ENCODE measurements around the gene SLC4A3.

SLC4A3 gene

GRCh38 chr2:219661197-219661954 lies 33.9 kb downstream of the SLC4A3 start:
- Histone ChIP-seq H4K20me1 (ENCODE audit: insufficient read depth, low read length) (no peaks in the 10 kb centered on the region), H3K9ac (ENCODE audit: low read depth, low read length) (no peak overlapping the region), H3K27ac (ENCODE audit: low read length) (no peak overlapping the region), H3K79me2 (ENCODE audit: insufficient read depth, low read length) (no peaks in the 10 kb centered on the region), H3K27me3 (ENCODE audit: insufficient read depth, low read length, poor library complexity) (peaks cover 1% of the 10 kb centered on the region), H3K4me2 (ENCODE audit: insufficient read depth, low read length) (no peak overlapping the region), H3K9me3 (ENCODE audit: insufficient read depth, low read length, severe bottlenecking) (no peaks in the 10 kb centered on the region), H3K4me1 (ENCODE audit: insufficient read depth, low read length) (no peaks in the 10 kb centered on the region), H3K4me3 (ENCODE audit: low read depth in 1 of 2, low read length in 2 of 2) (no peak overlapping the region), H2AFZ (ENCODE audit: low read depth, low read length) (no peak overlapping the region), H3K36me3 (ENCODE audit: insufficient read depth, low read length) (no peaks in the 10 kb centered on the region)
- TF ChIP-seq EZH2 (IDR thresholded peaks at IDR 0.05; ENCODE audit: borderline replicate concordance, low read depth, low read length, severe bottlenecking), result no peak
- TF ChIP-seq, protein P1, sequence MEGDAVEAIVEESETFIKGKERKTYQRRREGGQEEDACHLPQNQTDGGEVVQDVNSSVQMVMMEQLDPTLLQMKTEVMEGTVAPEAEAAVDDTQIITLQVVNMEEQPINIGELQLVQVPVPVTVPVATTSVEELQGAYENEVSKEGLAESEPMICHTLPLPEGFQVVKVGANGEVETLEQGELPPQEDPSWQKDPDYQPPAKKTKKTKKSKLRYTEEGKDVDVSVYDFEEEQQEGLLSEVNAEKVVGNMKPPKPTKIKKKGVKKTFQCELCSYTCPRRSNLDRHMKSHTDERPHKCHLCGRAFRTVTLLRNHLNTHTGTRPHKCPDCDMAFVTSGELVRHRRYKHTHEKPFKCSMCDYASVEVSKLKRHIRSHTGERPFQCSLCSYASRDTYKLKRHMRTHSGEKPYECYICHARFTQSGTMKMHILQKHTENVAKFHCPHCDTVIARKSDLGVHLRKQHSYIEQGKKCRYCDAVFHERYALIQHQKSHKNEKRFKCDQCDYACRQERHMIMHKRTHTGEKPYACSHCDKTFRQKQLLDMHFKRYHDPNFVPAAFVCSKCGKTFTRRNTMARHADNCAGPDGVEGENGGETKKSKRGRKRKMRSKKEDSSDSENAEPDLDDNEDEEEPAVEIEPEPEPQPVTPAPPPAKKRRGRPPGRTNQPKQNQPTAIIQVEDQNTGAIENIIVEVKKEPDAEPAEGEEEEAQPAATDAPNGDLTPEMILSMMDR (IDR thresholded peaks at IDR 0.05; ENCODE audit: borderline replicate concordance, extremely low read depth, low read length, poor library complexity, severe bottlenecking), result no peak
- DNase-seq (no peak), ATAC-seq (ENCODE audit: insufficient read depth, low read depth) (no peak)

- Histone ChIP-seq H4K20me1 (ENCODE audit: insufficient read depth, low read length) (no peaks in the 10 kb centered on the region), H3K4me2 (ENCODE audit: insufficient read depth, low read length) (no peak overlapping the region), H3K4me1 (ENCODE audit: insufficient read depth, low read length) (no peaks in the 10 kb centered on the region), H3K27me3 (ENCODE audit: insufficient read depth, low read length, poor library complexity) (no peaks in the 10 kb centered on the region), H3K36me3 (ENCODE audit: insufficient read depth, low read length) (no peaks in the 10 kb centered on the region), H3K9me3 (ENCODE audit: insufficient read depth, low read length, severe bottlenecking) (no peaks in the 10 kb centered on the region), H2AFZ (ENCODE audit: low read depth, low read length) (no peak overlapping the region), H3K9ac (ENCODE audit: low read depth, low read length) (no peak overlapping the region), H3K27ac (ENCODE audit: low read length) (no peak overlapping the region), H3K4me3 (ENCODE audit: low read depth in 1 of 2, low read length in 2 of 2) (no peak overlapping the region), H3K79me2 (ENCODE audit: insufficient read depth, low read length) (no peaks in the 10 kb centered on the region)
- ATAC-seq (ENCODE audit: insufficient read depth, low read depth) (no peak), DNase-seq (no peak)
- TF ChIP-seq, protein P1 (IDR thresholded peaks at IDR 0.05; ENCODE audit: borderline replicate concordance, extremely low read depth, low read length, poor library complexity, severe bottlenecking), result no peak
- TF ChIP-seq EZH2 (IDR thresholded peaks at IDR 0.05; ENCODE audit: borderline replicate concordance, low read depth, low read length, severe bottlenecking), result no peak
Measured at GRCh38 chr2:219661955-219662395, 34.5 kb downstream of the SLC4A3 start.

DNA sequence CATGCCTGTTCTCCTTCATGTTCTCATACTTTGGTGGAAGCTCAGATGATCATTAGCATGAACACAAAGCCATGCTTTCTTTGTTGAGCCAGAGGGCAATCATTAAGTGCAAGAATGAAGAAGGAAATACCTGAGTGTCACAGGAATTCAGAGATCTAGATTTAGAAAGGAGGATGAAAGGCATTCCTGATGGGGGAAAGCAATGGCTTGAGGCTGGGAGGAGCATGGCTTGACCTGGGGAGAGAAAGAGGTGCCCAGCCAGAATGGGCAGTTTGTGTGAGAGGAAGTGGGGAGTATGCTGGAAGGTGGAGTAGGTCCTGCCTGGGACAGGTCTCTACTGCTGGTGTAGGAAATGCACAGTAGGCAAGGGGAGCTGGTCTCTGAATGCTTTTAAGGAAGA lies 35.1 kb downstream of the SLC4A3 start:
- Histone ChIP-seq H3K27ac (ENCODE audit: low read length) (no peak overlapping the region), H4K20me1 (ENCODE audit: insufficient read depth, low read length) (no peaks in the 10 kb centered on the region)

More for the DNA sequence above, 35.1 kb downstream of the SLC4A3 start:
- Histone ChIP-seq H3K36me3 (ENCODE audit: insufficient read depth, low read length) (no peaks in the 10 kb centered on the region), H3K4me1 (ENCODE audit: insufficient read depth, low read length) (no peaks in the 10 kb centered on the region), H3K79me2 (ENCODE audit: insufficient read depth, low read length) (no peaks in the 10 kb centered on the region), H3K9me3 (ENCODE audit: insufficient read depth, low read length, severe bottlenecking) (no peaks in the 10 kb centered on the region), H3K4me3 (ENCODE audit: low read depth in 1 of 2, low read length in 2 of 2) (no peak overlapping the region), H2AFZ (ENCODE audit: low read depth, low read length) (no peak overlapping the region), H3K9ac (ENCODE audit: low read depth, low read length) (no peak overlapping the region), H3K27me3 (ENCODE audit: insufficient read depth, low read length, poor library complexity) (no peaks in the 10 kb centered on the region), H3K4me2 (ENCODE audit: insufficient read depth, low read length) (no peak overlapping the region)
- ATAC-seq (ENCODE audit: insufficient read depth, low read depth), result no peak
- no peak for TF ChIP-seq EZH2 (IDR thresholded peaks at IDR 0.05; ENCODE audit: borderline replicate concordance, low read depth, low read length, severe bottlenecking)
- TF ChIP-seq, protein P1 (IDR thresholded peaks at IDR 0.05; ENCODE audit: borderline replicate concordance, extremely low read depth, low read length, poor library complexity, severe bottlenecking), result no peak
- no peak for DNase-seq

Measured in DND-41 (cell line).